GM18868 (cell line): Measurements from ENCODE around the gene PREX1.

Experiments
- ATAC-seq: cut with Tn5 transposase; IDR thresholded peaks from one replicate; pipeline ENCODE4 v1.9.1; 2021; ENCODE audit warnings: mild to moderate bottlenecking, moderate library complexity; ENCODE audit not compliant: unreplicated experiment

Gene PREX1

GRCh38 chr20:48797275-48797825 lies 30.4 kb downstream of the PREX1 start:
- ATAC-seq: no peak

DNA sequence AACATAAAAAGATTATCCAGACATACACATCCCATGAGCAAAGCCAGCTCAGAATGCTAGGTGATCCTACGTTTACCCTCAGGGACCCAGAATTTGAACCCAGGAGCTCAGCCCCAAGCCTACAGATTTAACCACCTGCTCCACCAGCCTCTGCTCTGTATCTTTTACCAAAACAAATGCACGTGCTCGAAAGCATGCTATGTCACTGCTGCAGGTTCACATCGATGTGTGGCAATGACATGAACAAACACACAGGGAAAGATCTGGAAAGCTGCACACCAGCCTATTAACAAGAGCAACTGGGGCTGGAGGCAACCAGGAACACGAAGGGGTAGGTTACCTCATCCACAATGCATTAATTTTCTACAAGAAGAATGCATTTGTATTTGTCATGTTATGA lies 32.1 kb downstream of the PREX1 start:
- no peak for ATAC-seq

DNA sequence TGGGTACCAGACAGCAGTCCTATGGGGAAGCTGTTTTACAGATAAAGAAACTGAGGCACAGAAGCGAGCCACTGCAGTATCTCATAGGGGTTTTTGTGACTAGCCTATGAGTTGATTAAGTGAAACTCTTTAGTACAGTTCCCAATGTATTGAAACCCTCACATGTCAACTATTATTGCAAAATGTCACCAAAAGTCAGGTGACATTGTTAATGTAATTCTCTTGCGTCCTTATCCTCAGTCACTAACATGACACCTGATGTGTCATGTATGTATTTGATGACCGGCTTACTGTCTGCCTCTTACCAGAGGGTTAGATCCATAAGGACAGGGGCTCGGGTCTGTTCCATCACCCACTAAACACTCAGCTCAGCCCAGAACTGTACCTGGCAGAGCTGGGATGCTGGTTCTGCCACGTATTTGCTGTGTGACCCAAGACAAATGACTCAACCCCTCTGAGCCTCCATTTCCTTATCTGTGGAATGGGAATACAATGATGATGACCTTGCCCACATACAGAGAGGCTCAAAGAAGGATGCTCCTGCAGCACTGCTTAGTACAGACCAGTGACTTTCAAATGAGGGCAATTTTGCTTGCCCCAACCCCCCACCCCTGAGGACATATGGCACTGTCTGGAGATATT lies 32.9 kb downstream of the PREX1 start:
- ATAC-seq: no peak

- no peak for ATAC-seq
Observed at GRCh38 chr20:48794360-48794759, 33.4 kb downstream of the PREX1 start.

DNA sequence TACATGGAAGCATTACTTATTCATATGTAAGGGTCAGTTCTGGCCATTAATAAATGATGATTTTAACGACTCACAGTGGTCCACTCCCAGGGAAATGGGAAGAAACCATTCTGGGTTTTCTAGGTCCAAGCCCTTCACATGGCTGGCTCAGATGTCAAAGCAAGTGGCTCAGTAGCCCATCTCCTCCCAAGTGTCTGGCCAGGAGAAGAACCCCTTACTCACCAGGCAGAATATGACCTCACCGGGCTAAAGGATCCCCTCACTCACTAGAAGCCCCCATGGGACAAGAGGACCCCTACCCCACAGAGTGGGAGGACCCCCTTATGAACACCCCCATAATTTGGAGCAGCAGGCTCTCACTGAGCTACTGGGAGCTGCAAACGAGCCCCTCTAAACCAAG lies 34.0 kb downstream of the PREX1 start:
- no peak for ATAC-seq

DNA sequence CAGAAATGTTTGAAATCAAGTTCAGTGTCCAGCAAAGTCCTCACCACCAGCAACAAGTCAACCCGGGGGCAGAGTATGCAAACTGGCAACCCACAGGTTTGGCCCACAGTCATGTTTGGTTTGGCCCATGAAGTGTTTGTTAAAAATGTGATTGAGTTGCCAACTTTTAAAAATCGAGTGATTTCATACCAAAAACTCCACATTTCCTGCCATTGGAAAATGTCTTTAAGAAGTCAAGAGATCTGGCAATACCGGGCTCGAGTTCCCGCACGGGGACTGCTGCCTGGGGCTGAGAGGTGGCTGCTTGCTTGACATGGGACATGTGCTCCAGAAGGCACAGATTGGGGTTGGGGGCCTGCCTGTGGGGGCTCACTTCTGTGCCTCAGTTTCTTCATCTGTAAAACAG lies 36.1 kb downstream of the PREX1 start:
- no peak for ATAC-seq

DNA sequence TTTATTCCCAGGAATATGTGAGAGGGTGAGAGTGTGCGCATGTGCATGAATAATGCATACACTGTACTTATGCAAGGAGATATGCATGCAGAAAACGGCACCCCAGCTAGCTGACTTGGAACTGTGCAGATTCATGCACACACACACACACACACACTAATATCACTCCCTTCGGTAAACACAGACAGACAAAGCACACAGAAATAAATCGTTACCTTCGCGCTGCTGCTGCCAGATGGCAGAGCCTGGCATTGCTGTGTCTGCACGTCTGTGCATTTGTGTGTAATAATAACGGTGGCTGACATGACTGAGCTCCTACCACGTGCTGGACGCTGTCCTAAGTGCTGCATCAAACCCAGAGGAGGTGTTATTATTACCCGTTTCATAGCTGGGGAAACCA lies 36.8 kb downstream of the PREX1 start:
- no peak for ATAC-seq

GRCh38 chr20:48790473-48791003 lies 37.3 kb downstream of the PREX1 start:
- no peak for ATAC-seq

DNA sequence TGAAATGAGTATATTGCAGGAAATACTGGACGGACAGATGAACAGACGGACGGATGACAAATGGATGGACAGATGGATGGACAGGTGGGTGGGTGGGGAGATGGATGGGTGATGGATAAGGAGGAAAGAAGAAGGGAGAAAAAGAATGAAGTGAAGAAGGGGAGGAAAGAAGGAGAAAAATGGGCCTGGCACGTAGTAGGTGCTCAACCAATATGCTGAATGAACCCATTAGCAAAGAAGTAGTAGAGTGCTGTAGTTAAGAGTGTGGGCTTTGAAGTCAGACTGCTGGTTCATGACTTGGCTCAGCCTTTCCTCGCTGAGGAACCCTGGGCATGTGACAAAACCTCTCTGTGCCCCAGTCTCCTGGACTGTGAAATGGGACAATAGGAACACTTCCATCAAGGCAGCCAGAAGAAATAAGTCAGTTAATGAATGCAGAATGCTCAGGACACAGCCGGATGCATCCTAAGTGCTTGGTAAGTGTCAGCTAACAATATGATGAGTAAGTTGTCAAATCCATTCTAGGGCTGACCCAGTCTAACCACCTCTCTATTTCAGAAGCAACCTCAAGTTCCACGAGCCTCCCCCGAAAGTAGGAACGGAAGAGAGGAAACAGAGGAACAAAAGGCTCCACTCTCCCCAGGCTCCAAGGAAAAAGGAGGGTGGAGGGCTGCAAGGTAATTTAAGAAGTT lies 37.9 kb downstream of the PREX1 start:
- no peak for ATAC-seq

DNA sequence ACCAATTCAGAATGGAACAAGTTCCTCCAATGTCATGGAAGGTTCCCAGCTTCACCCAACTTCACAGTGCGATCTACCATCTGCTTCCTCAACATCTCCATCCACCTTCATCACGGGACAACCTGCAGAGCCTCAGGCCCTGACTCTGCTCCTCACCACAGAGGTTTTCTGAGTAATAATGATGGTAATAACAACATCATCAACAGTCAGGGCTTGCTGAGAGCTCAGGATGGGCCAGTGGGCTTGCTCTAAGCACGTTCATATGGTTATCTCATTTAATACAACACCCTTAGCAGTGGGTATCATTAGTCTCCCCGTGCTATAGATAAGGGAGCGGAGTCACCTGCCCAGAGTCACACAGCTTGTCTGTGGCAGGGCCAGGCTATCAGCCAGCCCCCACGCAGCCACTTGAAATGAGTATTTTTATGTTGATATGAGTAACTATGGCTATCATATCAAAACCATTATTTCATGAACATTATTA lies 38.6 kb downstream of the PREX1 start:
- no peak for ATAC-seq

- peak; percentile 54 for ATAC-seq
Observed at GRCh38 chr20:48788486-48789072, 39.2 kb downstream of the PREX1 start.

DNA sequence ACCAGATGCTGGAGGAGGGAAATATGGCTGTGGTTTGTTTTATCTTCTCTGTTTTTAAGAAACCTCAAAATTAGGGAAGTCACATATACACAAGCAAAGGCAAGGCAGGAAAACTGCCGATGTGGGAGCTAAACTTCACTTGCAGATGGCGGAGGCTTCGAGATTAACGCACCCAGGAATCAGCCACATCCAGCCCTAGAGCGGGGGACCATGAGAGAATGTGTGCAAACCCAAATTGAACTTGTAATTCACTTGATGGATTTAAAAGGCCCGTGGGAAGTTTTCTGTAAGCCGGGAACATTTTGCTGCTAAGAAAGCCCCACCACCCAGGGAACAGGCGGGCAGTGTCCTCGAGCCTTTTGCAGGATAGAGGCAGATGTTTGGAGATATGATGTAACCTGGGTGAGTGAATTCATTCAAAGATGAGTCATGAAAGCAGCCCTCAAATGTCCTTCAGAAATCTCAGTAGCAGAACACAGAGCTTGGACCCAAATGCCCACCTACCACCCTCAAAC lies 39.9 kb downstream of the PREX1 start:
- ATAC-seq: no peak

DNA sequence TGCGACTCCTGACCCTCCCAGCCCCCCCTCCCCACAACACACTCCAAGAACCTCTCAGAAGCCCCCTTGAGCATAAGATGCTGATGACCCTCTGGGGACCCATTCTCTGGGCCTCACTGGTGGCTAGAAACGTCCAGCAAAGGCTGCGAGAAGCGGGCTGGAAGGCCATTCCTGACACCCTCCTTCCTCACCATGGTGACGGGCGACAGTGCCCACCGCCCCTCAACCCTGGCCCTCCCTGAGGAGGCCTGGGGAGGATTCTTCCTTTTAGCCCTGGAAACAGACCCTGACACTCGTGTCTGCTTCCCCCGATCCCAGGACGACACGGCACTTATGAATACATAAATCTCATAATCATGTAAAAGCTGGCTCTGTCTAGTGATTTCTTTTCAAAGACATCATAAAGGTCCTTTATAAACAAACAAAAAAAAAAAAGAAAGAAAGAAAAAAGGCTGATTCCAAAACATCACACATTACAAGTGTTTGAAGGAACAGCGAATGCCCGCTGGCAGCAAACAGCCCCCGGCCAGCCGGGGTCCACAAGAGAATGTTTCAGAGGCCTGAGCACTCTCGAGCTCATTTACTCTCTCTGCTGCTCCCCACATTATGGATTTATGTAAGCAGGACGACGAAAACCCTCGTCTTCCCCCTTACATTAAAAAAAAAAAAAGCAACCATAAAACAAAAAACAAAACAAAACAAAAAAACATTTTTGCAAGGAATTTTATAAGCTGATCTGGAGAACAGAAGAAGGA lies 40.7 kb downstream of the PREX1 start:
- ATAC-seq: no peak

GRCh38 chr20:48785801-48786200 lies 42.0 kb downstream of the PREX1 start:
- no peak for ATAC-seq

DNA sequence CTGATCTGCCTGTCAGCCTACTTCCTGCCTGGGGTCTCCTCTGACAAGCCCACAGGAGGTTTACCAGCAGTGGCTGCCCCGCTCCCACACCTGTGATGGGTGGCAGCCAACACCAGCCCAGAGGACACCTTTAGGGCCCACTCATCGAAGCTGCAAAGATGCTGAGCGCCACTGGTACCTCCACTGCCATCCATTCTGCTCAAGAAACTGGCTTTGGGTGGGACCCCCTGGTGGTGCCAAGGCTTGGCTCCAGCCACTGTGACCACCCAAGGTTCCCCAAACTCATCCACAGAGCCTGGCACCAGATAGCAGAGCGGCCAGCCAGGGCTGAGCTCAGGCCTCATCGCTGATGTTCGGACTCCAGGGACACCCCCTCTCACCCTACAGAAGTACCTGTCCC lies 42.5 kb downstream of the PREX1 start:
- ATAC-seq: no peak

DNA sequence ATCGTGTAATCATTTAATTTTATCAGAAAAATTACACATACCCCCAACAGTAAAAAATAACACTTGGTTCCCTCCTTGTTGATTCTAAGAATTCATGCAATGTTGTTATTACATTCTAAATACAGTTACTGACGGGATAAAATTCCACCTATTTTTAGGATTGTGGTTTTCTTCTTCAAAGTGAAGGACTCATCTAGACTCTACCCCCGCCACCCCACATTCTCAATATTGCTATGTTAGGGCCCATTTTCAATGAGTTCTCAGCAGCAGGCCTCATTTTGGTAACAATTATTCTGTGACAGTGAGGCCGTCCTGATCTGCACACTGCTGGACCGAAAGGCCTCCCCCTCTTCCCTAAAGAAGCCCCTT lies 43.5 kb downstream of the PREX1 start:
- no peak for ATAC-seq

- ATAC-seq: no peak
Observed at GRCh38 chr20:48783533-48784272, 44.1 kb downstream of the PREX1 start.

GRCh38 chr20:48782901-48783308 lies 44.9 kb downstream of the PREX1 start:
- no peak for ATAC-seq

DNA sequence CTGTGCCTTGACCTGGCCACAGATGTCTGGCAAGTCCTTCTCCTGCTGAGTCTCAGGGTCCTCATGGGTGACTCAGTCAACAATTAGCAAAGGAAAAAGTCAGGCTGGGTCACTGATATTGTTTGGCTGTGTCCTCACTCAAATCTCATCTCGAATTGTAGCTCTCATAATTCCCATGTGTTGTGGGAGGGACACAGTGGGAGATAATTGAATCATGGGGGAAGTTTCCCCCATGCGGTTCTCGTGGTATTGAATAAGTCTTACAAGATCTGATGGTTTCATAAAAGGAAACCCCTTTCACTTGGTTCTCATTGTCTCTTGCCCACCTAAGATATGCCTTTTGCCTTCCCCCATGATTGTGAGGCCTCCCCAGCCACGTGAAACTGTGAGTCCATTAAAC lies 45.7 kb downstream of the PREX1 start:
- ATAC-seq: no peak

DNA sequence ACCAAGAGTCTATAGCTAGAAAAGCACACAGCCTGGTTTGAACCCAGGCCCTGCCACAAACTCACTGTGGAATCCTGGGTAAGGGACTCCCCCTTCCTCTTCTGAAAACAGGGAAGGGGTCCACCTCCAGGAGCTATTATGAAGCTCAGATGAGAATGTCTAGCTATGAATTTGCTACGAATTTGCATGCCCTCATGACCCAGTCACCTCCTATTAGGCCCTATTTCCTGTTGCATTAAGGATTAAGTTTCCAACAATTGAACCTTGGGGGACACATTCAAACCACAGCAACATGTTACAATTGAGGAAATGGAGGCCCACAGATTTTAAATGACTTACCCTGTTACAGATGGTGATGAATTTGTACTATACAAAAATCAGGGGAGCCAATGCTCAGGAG lies 46.2 kb downstream of the PREX1 start:
- no peak for ATAC-seq
